HFFc6 (cell line): ENCODE results near the gene FBXL15. TPM values are rescaled to one million over a fixed set of nuclear protein-coding genes. Genes with fewer than 3 reads are reported as not detected.

Source experiments
- DNase-seq: peaks from one replicate; pipeline ENCODE4 v3.0.0-alpha.2; 2018
- H3K27ac Mint-ChIP-seq: 2 replicates; pipeline ENCODE4 v1.8.0; 2020; ENCODE audit warnings: mild to moderate bottlenecking, mixed read lengths
- H3K27me3 Mint-ChIP-seq: 2 replicates; pipeline ENCODE4 v1.8.0; 2021; ENCODE audit warnings: mild to moderate bottlenecking, moderate library complexity, mixed read lengths; ENCODE audit not compliant: insufficient read depth
- H3K36me3 Mint-ChIP-seq: 2 replicates; pipeline ENCODE4 v1.8.0; 2021; ENCODE audit warnings: low read depth, mixed read lengths
- H3K4me1 Mint-ChIP-seq: 2 replicates; pipeline ENCODE4 v1.8.0; 2020; ENCODE audit warnings: low read depth, mixed read lengths
- H3K4me3 Mint-ChIP-seq: 2 replicates; pipeline ENCODE4 v1.8.0; 2020; ENCODE audit warnings: mild to moderate bottlenecking, moderate library complexity, mixed read lengths
- H3K9me3 Mint-ChIP-seq: 2 replicates; pipeline ENCODE4 v1.8.0; 2020; ENCODE audit warnings: mild to moderate bottlenecking, mixed read lengths
- total RNA-seq, 6 experiments: library from RNA; stranded (reverse); fragmentation: NEBNext Ultra II Directional; extraction: Animal tissue kit (Norgen Biotek cat#: 25700); gene quantifications; 2 replicates in 1 of 6; 3 replicates in 5 of 6; pipeline ENCODE4 v1.2.3, GENCODE V29; 2021
- TF ChIP-seq, protein P1 (sequence below): fragments of 200-600 bp; sonication (generic); IDR thresholded peaks from 2 replicates; pipeline ENCODE4 v1.5.0; 2021; ENCODE audit warnings: antibody characterized with exemption, mild to moderate bottlenecking

The FBXL15 gene
- total RNA-seq, 6 experiments from 2014 or later: 9.2 to 13.2 (median 11.5) TPM

DNA sequence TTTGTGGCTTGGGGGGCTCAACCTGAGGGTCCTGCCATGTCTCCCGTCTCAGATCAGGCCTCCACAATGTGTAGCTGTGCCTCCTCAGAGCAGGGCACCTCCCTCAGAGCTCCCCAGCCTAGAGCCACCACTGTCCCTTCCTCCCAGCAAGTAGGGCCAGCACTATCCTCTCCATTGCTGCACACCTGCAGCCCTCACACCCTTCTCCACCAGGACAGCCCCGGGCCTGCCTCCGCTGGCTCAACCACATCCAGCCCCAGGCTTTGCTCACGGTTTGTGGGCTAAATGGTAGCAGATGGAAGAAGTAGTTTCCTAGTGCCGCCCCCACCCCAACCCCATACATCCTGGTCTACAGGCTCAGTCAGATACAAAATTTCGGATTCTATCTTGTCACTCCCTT lies 15.0 kb upstream of the FBXL15 start:
- Mint-ChIP-seq H3K36me3 (peaks cover 7% of the 10 kb centered on the region; the same call in 1 of the 2 replicates), H3K27ac (no peak overlapping the region), H3K9me3 (no peaks in the 10 kb centered on the region), H3K27me3 (peaks cover 33% of the 10 kb centered on the region), H3K4me1 (peaks cover 27% of the 10 kb centered on the region), H3K4me3 (no peak overlapping the region)
- no peak for DNase-seq
- TF ChIP-seq, protein P1, sequence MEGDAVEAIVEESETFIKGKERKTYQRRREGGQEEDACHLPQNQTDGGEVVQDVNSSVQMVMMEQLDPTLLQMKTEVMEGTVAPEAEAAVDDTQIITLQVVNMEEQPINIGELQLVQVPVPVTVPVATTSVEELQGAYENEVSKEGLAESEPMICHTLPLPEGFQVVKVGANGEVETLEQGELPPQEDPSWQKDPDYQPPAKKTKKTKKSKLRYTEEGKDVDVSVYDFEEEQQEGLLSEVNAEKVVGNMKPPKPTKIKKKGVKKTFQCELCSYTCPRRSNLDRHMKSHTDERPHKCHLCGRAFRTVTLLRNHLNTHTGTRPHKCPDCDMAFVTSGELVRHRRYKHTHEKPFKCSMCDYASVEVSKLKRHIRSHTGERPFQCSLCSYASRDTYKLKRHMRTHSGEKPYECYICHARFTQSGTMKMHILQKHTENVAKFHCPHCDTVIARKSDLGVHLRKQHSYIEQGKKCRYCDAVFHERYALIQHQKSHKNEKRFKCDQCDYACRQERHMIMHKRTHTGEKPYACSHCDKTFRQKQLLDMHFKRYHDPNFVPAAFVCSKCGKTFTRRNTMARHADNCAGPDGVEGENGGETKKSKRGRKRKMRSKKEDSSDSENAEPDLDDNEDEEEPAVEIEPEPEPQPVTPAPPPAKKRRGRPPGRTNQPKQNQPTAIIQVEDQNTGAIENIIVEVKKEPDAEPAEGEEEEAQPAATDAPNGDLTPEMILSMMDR: no peak

DNA sequence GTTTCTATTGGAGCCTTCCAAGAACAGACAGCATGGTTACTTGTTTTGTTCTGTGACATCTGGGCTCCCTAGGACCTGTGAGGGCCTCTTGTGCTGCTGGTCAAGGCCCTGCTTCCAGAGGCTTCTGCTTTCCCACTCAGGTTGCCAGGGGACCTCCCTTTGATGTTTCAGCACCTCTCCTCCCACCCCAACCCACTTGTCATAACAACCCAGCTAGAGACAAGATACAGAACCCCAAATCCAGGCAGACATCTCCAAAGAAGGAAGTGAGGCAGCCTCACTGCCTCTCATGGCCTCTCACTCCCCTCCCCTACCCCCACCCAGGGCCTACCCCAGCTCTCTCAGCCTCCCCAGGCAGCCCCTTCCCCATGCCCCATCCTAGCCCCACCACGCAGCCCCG lies 13.8 kb upstream of the FBXL15 start:
- no peaks in the 10 kb centered on the region for H3K9me3 Mint-ChIP-seq
- peaks cover 7% of the 10 kb centered on the region; the same call in 1 of the 2 replicates for H3K36me3 Mint-ChIP-seq
- no peak overlapping the region for H3K27ac Mint-ChIP-seq
- no peak for DNase-seq
- H3K4me1 Mint-ChIP-seq: peaks cover 21% of the 10 kb centered on the region
- H3K27me3 Mint-ChIP-seq: peaks cover 45% of the 10 kb centered on the region
- H3K4me3 Mint-ChIP-seq: no peak overlapping the region
- TF ChIP-seq, protein P1: no peak

DNA sequence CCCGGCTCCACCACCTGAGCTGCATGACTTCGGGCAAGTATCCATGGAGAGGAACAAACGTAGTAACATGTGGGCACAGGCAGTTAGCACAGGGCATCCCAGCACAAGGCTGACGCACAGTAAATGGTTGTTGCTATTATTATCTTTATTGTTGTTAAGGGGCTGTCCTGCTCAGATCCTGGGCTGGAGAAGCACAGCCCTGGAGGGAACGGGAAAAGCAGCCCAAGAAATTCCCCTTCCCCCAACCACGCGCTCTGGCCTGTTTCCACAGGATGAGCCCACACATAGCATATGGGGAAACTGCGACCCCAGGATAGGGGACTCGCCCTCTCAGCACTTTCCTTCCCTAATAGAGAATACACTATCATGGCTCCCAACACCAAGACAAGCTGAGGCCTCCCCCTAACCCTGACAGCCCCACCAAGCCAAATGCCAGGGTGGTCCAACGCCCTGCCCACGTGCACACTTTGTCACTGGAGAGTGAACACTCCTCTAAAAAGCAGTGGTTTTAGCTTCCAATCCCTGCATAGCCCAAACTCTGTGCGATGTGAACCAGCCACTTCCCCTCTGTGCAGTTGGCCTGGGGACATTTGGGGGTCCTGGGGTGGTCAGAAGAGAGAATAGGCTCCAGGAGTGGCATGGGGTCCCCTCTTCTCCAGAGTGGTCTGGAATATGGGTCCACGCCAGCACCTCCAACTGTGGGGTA lies 13.1 kb upstream of the FBXL15 start:
- TF ChIP-seq, protein P1: no peak
- H3K27ac Mint-ChIP-seq: no peak overlapping the region
- H3K9me3 Mint-ChIP-seq: no peaks in the 10 kb centered on the region
- H3K4me1 Mint-ChIP-seq: peaks cover 15% of the 10 kb centered on the region
- no peak for DNase-seq
- H3K27me3 Mint-ChIP-seq: peaks cover 47% of the 10 kb centered on the region
- H3K36me3 Mint-ChIP-seq: peaks cover 7% of the 10 kb centered on the region; the same call in 1 of the 2 replicates
- H3K4me3 Mint-ChIP-seq: no peak overlapping the region

DNA sequence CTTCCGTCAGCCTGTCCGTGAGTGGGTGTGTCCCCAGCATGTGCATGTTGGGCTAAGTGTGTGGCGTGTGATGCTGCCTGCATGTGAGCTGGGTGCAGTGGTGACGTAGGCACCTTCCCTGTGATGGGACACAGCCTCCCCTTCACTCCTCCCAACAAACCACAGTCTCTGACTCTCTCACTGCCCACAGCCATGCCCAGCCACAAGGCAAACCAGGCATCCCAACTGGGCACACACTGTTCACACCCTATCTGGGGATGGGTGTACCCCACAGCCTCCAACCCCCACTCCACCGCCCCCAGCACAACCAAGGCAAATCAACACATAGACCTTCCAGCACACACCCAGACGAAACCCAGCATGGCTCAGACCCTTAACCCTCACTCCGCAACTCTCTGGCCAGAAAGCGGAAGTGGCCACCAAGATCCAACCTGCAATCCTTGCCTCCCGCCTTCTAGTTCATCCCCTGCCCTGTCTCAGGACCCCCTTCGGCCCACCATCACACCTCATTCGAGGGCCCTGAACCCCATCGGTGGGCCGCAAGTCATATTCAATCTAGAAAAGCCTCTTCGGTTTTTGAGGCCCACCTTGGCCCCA lies 12.4 kb upstream of the FBXL15 start:
- TF ChIP-seq, protein P1: no peak
- Mint-ChIP-seq H3K9me3 (no peaks in the 10 kb centered on the region), H3K4me3 (peak overlapping the region; percentile 45), H3K36me3 (peaks cover 7% of the 10 kb centered on the region; the same call in 1 of the 2 replicates), H3K27ac (no peak overlapping the region), H3K4me1 (peaks cover 19% of the 10 kb centered on the region), H3K27me3 (peaks cover 50% of the 10 kb centered on the region)
- DNase-seq: no peak

DNA sequence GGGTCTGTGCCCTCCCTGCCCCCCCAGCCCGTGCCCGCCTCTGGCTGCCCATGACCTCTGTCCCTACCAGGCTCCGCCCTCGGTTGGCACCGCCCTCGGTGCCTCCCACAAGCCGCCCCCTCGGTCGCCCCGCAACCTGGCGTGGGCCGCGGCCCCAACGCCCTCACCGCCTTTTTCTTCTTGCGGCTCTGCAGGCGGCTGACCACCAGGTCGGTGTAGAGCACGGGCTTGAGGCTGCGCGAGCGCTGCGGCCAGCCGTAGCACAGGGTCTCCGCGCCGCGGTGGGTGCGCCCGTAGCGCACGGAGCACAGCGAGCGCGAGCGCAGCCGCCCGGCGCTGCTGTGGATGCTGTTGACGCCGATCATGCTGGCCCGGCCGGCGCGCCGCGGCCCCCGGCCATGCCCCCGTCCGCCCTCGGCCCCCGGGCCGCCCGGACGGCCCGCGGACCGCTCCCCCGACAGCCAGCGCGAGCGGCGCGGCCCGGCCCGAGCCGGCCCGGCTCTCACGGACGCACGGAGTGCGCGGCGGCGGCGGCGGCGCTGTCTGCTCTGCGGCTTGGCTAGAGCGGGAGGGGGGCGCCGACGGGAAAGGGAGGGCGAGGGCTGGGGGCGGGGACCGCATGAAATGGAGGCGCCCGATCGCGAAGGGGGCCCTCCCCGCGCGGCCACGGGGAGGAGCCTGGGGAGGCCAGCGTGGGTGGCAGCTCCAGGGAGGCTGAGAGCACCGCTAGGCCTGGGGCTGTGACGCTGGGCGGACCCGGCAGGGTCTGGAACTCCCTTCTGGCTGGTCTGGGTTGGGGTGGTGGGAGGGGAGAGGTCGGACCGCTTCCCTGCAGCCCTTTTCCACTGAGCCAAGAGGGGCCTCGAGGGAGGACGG lies 11.7 kb upstream of the FBXL15 start:
- TF ChIP-seq, protein P1: no peak
- peaks cover 7% of the 10 kb centered on the region; the same call in 1 of the 2 replicates for H3K36me3 Mint-ChIP-seq
- DNase-seq: no peak
- peak overlapping the region; percentile 47; the same call in 1 of the 2 replicates for H3K4me3 Mint-ChIP-seq
- no peaks in the 10 kb centered on the region for H3K9me3 Mint-ChIP-seq
- H3K4me1 Mint-ChIP-seq: peaks cover 21% of the 10 kb centered on the region
- peaks cover 56% of the 10 kb centered on the region for H3K27me3 Mint-ChIP-seq
- H3K27ac Mint-ChIP-seq: no peak overlapping the region
